SK-N-SH (cell line): ENCODE data around the gene CR1L. TPM values are rescaled to one million over a fixed set of nuclear protein-coding genes. Genes with fewer than 3 reads are reported as not detected.

Source experiments
- CTCF ChIA-PET: fragments of 300-600, 350-600 bp; formaldehyde crosslinking; extraction: SDS; loops from one replicate; lab custom pipeline; 2021; lab: Yijun Ruan, JAX
- POLR2A ChIA-PET: fragments of 350-600 bp; sonication (Branson Sonifier 250); formaldehyde crosslinking; extraction: SDS; loops from one replicate; lab custom pipeline; 2020; ENCODE audit warnings: antibody characterized with exemption, inconsistent platforms; lab: Yijun Ruan, JAX
- DNase-seq: peaks from one replicate; pipeline ENCODE4 v3.0.0; 2012
- H2AFZ ChIP-seq: fragments of 200-600 bp; sonication (generic); 2 replicates; pipeline ENCODE4 v1.8.1; 2016; ENCODE audit warnings: antibody characterized with exemption, mild to moderate bottlenecking, low read depth
- H3F3A ChIP-seq: fragments of 200-600 bp; sonication (generic); replicated peaks from 2 replicates; pipeline ENCODE3; 2016; ENCODE audit warnings: antibody characterized with exemption, mild to moderate bottlenecking; ENCODE audit not compliant: insufficient read depth
- H3K27ac ChIP-seq, 2 experiments: fragments of 200-500 bp in 1 of 2; fragments of 200-600 bp in 1 of 2; sonication (Bioruptor generic) in 1 of 2; sonication (generic), shearing (Covaris generic) in 1 of 2; 2 replicates each; pipeline versions ENCODE4 v1.5.1 to v1.6.1; 2014 to 2016; ENCODE audit warnings: low read depth in 2 of 2, inconsistent platforms in 1 of 2, low read length in 1 of 2, mild to moderate bottlenecking in 1 of 2, mixed read lengths in 1 of 2
- H3K27me3 ChIP-seq: fragments of 200-600 bp; sonication (generic), shearing (Covaris generic); 2 replicates; pipeline ENCODE4 v1.6.1; 2016; ENCODE audit warnings: mixed run types; ENCODE audit not compliant: insufficient read depth
- H3K36me3 ChIP-seq, 2 experiments: fragments of 200-500 bp in 1 of 2; fragments of 200-600 bp in 1 of 2; sonication (Bioruptor generic) in 1 of 2; sonication (generic) in 1 of 2; replicated peaks in 1 of 2; 2 replicates each; pipeline versions ENCODE3 to v1.5.1; 2014 to 2016; ENCODE audit warnings: low read length in 1 of 2, mild to moderate bottlenecking in 1 of 2; ENCODE audit not compliant: insufficient read depth in 2 of 2, control insufficient read depth in 1 of 2
- H3K4me1 ChIP-seq, 2 experiments: fragments of 200-500 bp in 1 of 2; fragments of 200-600 bp in 1 of 2; sonication (Bioruptor generic) in 1 of 2; sonication (generic), shearing (Covaris generic) in 1 of 2; 2 replicates each; pipeline versions ENCODE4 v1.5.1 to v1.6.1; 2014 to 2016; ENCODE audit warnings: low read depth in 1 of 2, low read length in 1 of 2, mixed run types in 1 of 2; ENCODE audit not compliant: insufficient read depth in 2 of 2, control insufficient read depth in 1 of 2
- H3K4me2 ChIP-seq: fragments of 200-600 bp; sonication (generic), shearing (Covaris generic); 2 replicates; pipeline ENCODE4 v1.6.1; 2017; ENCODE audit warnings: mixed run types
- H3K4me3 ChIP-seq, 2 experiments: fragments of 200-500 bp in 1 of 2; fragments of 200-600 bp in 1 of 2; sonication (Bioruptor generic) in 1 of 2; sonication (generic), shearing (Covaris generic) in 1 of 2; 2 replicates each; pipeline versions ENCODE4 v1.5.1 to v1.8.1; 2014 to 2016; ENCODE audit warnings: low read depth in 2 of 2, inconsistent platforms in 1 of 2, low read length in 1 of 2, mild to moderate bottlenecking in 1 of 2, mixed read lengths in 1 of 2, moderate library complexity in 1 of 2
- H3K79me2 ChIP-seq: fragments of 200-600 bp; sonication (generic); 2 replicates; pipeline ENCODE4 v1.8.1; 2017; ENCODE audit warnings: mild to moderate bottlenecking; ENCODE audit not compliant: insufficient read depth
- H3K9ac ChIP-seq: fragments of 200-600 bp; sonication (generic); 2 replicates; pipeline ENCODE4 v1.6.1; 2017; ENCODE audit warnings: mixed run types
- H3K9me2 ChIP-seq: fragments of 200-600 bp; sonication (generic); 2 replicates; pipeline ENCODE4 v1.6.1; 2017; ENCODE audit warnings: mixed run types
- H3K9me3 ChIP-seq: fragments of 200-600 bp; sonication (generic); 2 replicates; pipeline ENCODE4 v1.6.1; 2017; ENCODE audit warnings: mixed run types, mild to moderate bottlenecking, moderate library complexity
- H4K20me1 ChIP-seq: fragments of 200-600 bp; sonication (generic); 2 replicates; pipeline ENCODE4 v1.6.1; 2017; ENCODE audit warnings: mild to moderate bottlenecking, mixed run types; ENCODE audit not compliant: insufficient read depth
- CHD2 ChIP-seq: fragments of 150-350 bp; IDR thresholded peaks from 2 replicates; pipeline ENCODE4 v1.6.1; 2018; ENCODE audit warnings: low read length; ENCODE audit not compliant: partially characterized antibody
- EP300 ChIP-seq, 2 experiments: IDR thresholded peaks; 2 replicates each; pipeline versions ENCODE4 v1.4.0 to v1.6.1; 2012; ENCODE audit warnings: borderline replicate concordance in 1 of 2, low read depth in 1 of 2, low read length in 1 of 2
- FOSL2 ChIP-seq: IDR thresholded peaks from 2 replicates; pipeline ENCODE4 v1.4.0; 2012; ENCODE audit warnings: low read depth, mild to moderate bottlenecking, moderate library complexity, borderline replicate concordance
- FOXM1 ChIP-seq: IDR thresholded peaks from 2 replicates; pipeline ENCODE4 v1.4.0; 2012; ENCODE audit warnings: low read depth, mild to moderate bottlenecking
- GATA2 ChIP-seq: sonication (generic); formaldehyde crosslinking; IDR thresholded peaks from 2 replicates; pipeline ENCODE4 v1.5.0; 2020; ENCODE audit warnings: mild to moderate bottlenecking, missing genetic modification reagents
- MXI1 ChIP-seq: IDR thresholded peaks from 2 replicates; pipeline ENCODE4 v1.6.1; 2012; ENCODE audit warnings: mild to moderate bottlenecking, low read depth, low read length, improper control_type of control experiment
- NRF1 ChIP-seq: IDR thresholded peaks from 2 replicates; pipeline ENCODE4 v1.6.1; 2012; ENCODE audit warnings: low read depth, mild to moderate bottlenecking, low read length
- WGBS: methylation state at CpG from one replicate; pipeline ENCODE4 v1.1.6; 2017; ENCODE audit warnings: low lambda C conversion rate; 5-methylcytosine and 5-hydroxymethylcytosine counted together
- polyA plus RNA-seq, 3 experiments: library from polyadenylated mRNA; depleted of rRNA; stranded (reverse); fragments of >200 nt; gene quantifications; 2 replicates each; pipeline ENCODE4 v1.2.3, GENCODE V29; 2012
- TF ChIP-seq, protein P1 (sequence below): fragments of 150-350 bp; IDR thresholded peaks from 2 replicates; pipeline ENCODE4 v1.6.1; 2017; ENCODE audit warnings: antibody characterized with exemption, low read length, low read depth, borderline replicate concordance
- TF ChIP-seq, protein P2 (sequence below): IDR thresholded peaks from 2 replicates; pipeline ENCODE4 v1.4.0; 2012; ENCODE audit warnings: low read depth
- TF ChIP-seq, protein P3 (sequence below): fragments of 200-600 bp; sonication (generic); IDR thresholded peaks from 2 replicates; pipeline ENCODE4 v1.6.1; 2017; ENCODE audit warnings: antibody characterized with exemption, mild to moderate bottlenecking, moderate library complexity

The CR1L gene
- polyA plus RNA-seq, 1 of the 3 experiments (the other 2 are of a cell fraction), result not detected

DNA sequence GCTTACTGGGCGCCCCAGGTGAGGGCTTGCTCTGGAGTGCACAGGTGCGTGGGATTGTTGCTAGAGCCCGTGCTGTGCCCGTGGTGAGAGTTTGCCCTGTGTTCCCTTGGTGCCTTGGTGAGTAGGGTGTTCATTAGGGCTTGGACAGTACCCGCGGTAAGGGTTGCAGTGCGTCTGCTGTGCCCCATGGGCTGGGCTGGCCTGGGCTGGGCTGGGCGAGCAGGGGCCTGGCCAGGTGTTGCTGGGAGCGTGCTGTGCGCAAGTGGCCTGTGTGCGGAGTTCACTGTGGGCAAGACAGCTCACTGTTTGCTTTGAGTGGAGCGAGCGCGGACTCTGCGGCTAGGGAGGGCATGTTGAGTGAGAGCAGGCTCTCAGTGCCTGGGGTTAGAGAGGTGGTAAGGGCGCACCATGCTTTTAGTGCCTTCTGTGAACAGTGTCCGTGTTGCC, 725 bp downstream of the CR1L start:
- Histone ChIP-seq H3K4me3 (peak overlapping the region; percentile 54 to 71), H3K27ac (no peak overlapping the region), H3K9me2 (no peaks in the 10 kb centered on the region)
- TF ChIP-seq, protein P1, sequence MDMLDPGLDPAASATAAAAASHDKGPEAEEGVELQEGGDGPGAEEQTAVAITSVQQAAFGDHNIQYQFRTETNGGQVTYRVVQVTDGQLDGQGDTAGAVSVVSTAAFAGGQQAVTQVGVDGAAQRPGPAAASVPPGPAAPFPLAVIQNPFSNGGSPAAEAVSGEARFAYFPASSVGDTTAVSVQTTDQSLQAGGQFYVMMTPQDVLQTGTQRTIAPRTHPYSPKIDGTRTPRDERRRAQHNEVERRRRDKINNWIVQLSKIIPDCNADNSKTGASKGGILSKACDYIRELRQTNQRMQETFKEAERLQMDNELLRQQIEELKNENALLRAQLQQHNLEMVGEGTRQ, result no peak
- TF ChIP-seq FOXM1, result no peak
- TF ChIP-seq, all 33 proteins: peak for 0
- H3K27me3 ChIP-seq, result peaks cover 14% of the 10 kb centered on the region
- peaks cover 0 to 4% of the 10 kb centered on the region in 2 experiments; a peak in 1 of 4 replicates for H3K4me1 ChIP-seq
- no peaks in the 10 kb centered on the region for H3K9me3 ChIP-seq
- H2AFZ ChIP-seq, result no peak overlapping the region; the same call in 1 of the 2 replicates
- CTCF ChIA-PET, result interaction anchor here (2.4 kb wide), 1 partner anchor 25 kb away, joined by 5 read pairs; no protein-coding TSS in a partner anchor
- H3K79me2 ChIP-seq, result no peaks in the 10 kb centered on the region
- no peaks in the 10 kb centered on the region for H4K20me1 ChIP-seq
- no peak overlapping the region for H3K9ac ChIP-seq
- 54% methylated on average over 14 of the region's 17 CpGs for WGBS
- POLR2A ChIA-PET, result no interaction called here
- H3K36me3 ChIP-seq, result no peaks in the 10 kb centered on the region
- no peaks in the 10 kb centered on the region for H3F3A ChIP-seq
- peak overlapping the region; percentile 96 for H3K4me2 ChIP-seq
- no peak for DNase-seq

DNA sequence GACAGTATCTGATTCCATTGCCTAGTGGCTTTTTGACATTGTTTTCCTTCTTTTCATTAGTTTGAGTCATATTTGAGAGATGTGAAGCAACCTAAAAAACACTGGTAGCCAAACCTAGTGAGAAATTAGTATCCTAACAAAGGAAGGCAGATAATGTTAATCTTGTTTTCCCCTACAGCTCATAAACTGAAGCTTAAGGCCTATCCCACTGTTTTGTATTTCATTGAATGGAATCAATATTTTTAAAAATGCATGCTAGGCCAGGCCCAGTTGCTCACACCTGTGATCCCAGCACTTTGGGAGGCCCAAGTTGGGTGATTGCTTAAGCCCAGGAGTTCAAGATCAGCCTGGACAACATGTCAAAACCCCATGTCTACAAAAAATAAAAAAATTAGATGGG, 1.2 kb downstream of the CR1L start:
- ChIA-PET CTCF (interaction anchor here (2.4 kb wide), 1 partner anchor 26 kb away, joined by 5 read pairs; no protein-coding TSS in a partner anchor), POLR2A (no interaction called here)
- Histone ChIP-seq H2AFZ (no peak overlapping the region), H3K27ac (no peak overlapping the region), H3F3A (no peaks in the 10 kb centered on the region), H3K27me3 (peaks cover 14% of the 10 kb centered on the region), H3K79me2 (no peaks in the 10 kb centered on the region), H3K9ac (no peak overlapping the region), H3K4me1 (peaks cover 0 to 4% of the 10 kb centered on the region in 2 experiments; a peak in 1 of 4 replicates), H3K4me2 (no peak overlapping the region), H3K36me3 (no peaks in the 10 kb centered on the region), H3K9me2 (no peaks in the 10 kb centered on the region), H3K9me3 (no peaks in the 10 kb centered on the region), H4K20me1 (no peaks in the 10 kb centered on the region), H3K4me3 (no peak overlapping the region)
- no peak for DNase-seq
- TF ChIP-seq CHD2, result no peak
- TF ChIP-seq GATA2 (CRISPR knock-in tag), result no peak
- TF ChIP-seq NRF1, result no peak
- no peak for TF ChIP-seq FOSL2
- no peak for TF ChIP-seq EP300 (IDR thresholded peaks at IDR 0.05; ENCODE audit: borderline replicate concordance in 1 of 2, low read depth in 1 of 2, low read length in 1 of 2)
- TF ChIP-seq, protein P2, sequence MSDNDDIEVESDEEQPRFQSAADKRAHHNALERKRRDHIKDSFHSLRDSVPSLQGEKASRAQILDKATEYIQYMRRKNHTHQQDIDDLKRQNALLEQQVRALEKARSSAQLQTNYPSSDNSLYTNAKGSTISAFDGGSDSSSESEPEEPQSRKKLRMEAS, result no peak
- no peak for TF ChIP-seq MXI1
- TF ChIP-seq, protein P3, sequence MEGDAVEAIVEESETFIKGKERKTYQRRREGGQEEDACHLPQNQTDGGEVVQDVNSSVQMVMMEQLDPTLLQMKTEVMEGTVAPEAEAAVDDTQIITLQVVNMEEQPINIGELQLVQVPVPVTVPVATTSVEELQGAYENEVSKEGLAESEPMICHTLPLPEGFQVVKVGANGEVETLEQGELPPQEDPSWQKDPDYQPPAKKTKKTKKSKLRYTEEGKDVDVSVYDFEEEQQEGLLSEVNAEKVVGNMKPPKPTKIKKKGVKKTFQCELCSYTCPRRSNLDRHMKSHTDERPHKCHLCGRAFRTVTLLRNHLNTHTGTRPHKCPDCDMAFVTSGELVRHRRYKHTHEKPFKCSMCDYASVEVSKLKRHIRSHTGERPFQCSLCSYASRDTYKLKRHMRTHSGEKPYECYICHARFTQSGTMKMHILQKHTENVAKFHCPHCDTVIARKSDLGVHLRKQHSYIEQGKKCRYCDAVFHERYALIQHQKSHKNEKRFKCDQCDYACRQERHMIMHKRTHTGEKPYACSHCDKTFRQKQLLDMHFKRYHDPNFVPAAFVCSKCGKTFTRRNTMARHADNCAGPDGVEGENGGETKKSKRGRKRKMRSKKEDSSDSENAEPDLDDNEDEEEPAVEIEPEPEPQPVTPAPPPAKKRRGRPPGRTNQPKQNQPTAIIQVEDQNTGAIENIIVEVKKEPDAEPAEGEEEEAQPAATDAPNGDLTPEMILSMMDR, result no peak
